Keratinocyte (primary cell): ENCODE data around the gene ELOA2. TPM values are rescaled to one million over a fixed set of nuclear protein-coding genes. Genes with fewer than 3 reads are reported as not detected.

Experiments
- DNase-seq: peaks from one replicate; pipeline ENCODE4 v3.0.0-alpha.2; 2011; ENCODE audit warnings: low read depth, missing footprints, low spot score
- FAIRE-seq: peaks from 2 replicates; lab custom pipeline; 2011; peaks lifted over from hg19 to GRCh38; lab: Jason Lieb, UNC
- H2AFZ ChIP-seq: 2 replicates; pipeline ENCODE4 v1.6.0; 2012; ENCODE audit warnings: low read length, control low read depth, inconsistent platforms; ENCODE audit not compliant: control insufficient read depth
- H3K27ac ChIP-seq: 2 replicates; pipeline ENCODE4 v1.5.1; 2011; ENCODE audit warnings: low read length; ENCODE audit not compliant: control insufficient read depth, insufficient read depth
- H3K27me3 ChIP-seq: 3 replicates; pipeline ENCODE4 v1.6.0; 2011; ENCODE audit warnings: low read length; ENCODE audit not compliant: control insufficient read depth, insufficient read depth; ENCODE audit errors: extremely low read depth
- H3K36me3 ChIP-seq, 2 experiments: 2 replicates in 1 of 2; 3 replicates in 1 of 2; pipeline ENCODE4 v1.5.1; 2011; ENCODE audit warnings: low read length in 2 of 2, mild to moderate bottlenecking in 1 of 2; ENCODE audit not compliant: control insufficient read depth in 2 of 2, insufficient read depth in 2 of 2; ENCODE audit errors: extremely low read depth in 1 of 2
- H3K4me1 ChIP-seq: 3 replicates; pipeline ENCODE4 v1.5.1; 2011; ENCODE audit warnings: low read length; ENCODE audit not compliant: control insufficient read depth, insufficient read depth; ENCODE audit errors: extremely low read depth
- H3K4me2 ChIP-seq: 3 replicates; pipeline ENCODE4 v1.6.0; 2011; ENCODE audit warnings: low read depth, low read length; ENCODE audit not compliant: control insufficient read depth, insufficient read depth; ENCODE audit errors: extremely low read depth
- H3K4me3 ChIP-seq, 3 experiments: fragments of 200-600 bp in 1 of 3; sonication (generic) in 1 of 3; 2 replicates in 2 of 3; 3 replicates in 1 of 3; pipeline ENCODE4 v1.5.1; 2011 to 2016; ENCODE audit warnings: low read length in 3 of 3, mild to moderate bottlenecking in 3 of 3, control low read depth in 2 of 3, inconsistent platforms in 1 of 3, low read depth in 1 of 3, mixed read lengths in 1 of 3, mixed run types in 1 of 3, moderate library complexity in 1 of 3; ENCODE audit not compliant: control insufficient read depth in 2 of 3, insufficient read depth in 2 of 3; ENCODE audit errors: extremely low read depth in 1 of 3
- H3K79me2 ChIP-seq: 2 replicates; pipeline ENCODE4 v1.6.0; 2012; ENCODE audit warnings: low read length; ENCODE audit not compliant: control insufficient read depth, insufficient read depth
- H3K9ac ChIP-seq: 3 replicates; pipeline ENCODE4 v1.6.0; 2011; ENCODE audit warnings: low read length; ENCODE audit not compliant: control insufficient read depth, insufficient read depth; ENCODE audit errors: extremely low read depth
- H3K9me1 ChIP-seq: 3 replicates; pipeline ENCODE4 v1.6.0; 2011; ENCODE audit warnings: low read length; ENCODE audit not compliant: control insufficient read depth, insufficient read depth; ENCODE audit errors: extremely low read depth
- H3K9me3 ChIP-seq: 2 replicates; pipeline ENCODE4 v1.5.1; 2012; ENCODE audit warnings: low read depth, low read length; ENCODE audit not compliant: control insufficient read depth
- H4K20me1 ChIP-seq: 3 replicates; pipeline ENCODE4 v1.6.0; 2011; ENCODE audit warnings: low read length; ENCODE audit not compliant: control insufficient read depth, insufficient read depth; ENCODE audit errors: extremely low read depth
- EZH2 ChIP-seq: IDR thresholded peaks from one replicate; pipeline ENCODE4 v1.6.1; 2012; ENCODE audit warnings: inconsistent platforms, mild to moderate bottlenecking, low read length, moderate library complexity
- dilution Hi-C: fragments of 300-500 bp; cut with MboI; formaldehyde crosslinking; loops from one replicate; pipeline ENCODE4 v1.7.0; 2020; ENCODE audit warnings: low sequenced_read_pairs; ENCODE audit not compliant: extremely low pct_ligation_motif_present
- polyA plus RNA-seq, 5 experiments: library from polyadenylated mRNA; depleted of rRNA in 3 of 5; stranded (reverse) in 3 of 5; stranded (forward) in 1 of 5; unstranded in 1 of 5; fragments of >200 nt; gene quantifications; 1 replicate in 1 of 5; 2 replicates in 3 of 5; 3 replicates in 1 of 5; pipeline versions ENCODE4 v1.2.1 to v1.2.3, GENCODE V29; 2011 to 2012; ENCODE audit warnings: missing spikeins in 2 of 5, low read depth in 1 of 5, low replicate concordance in 1 of 5
- TF ChIP-seq, protein P1 (sequence below), 3 experiments: IDR thresholded peaks in 1 of 3; conservative IDR thresholded peaks in 1 of 3; optimal IDR thresholded peaks in 1 of 3; 2 replicates in 2 of 3; 3 replicates in 1 of 3; pipeline versions ENCODE3 to v1.5.1; 2011; ENCODE audit warnings: low read length in 3 of 3, mild to moderate bottlenecking in 3 of 3, moderate library complexity in 2 of 3, control low read depth in 1 of 3, inconsistent platforms in 1 of 3; ENCODE audit not compliant: insufficient read depth in 2 of 3; ENCODE audit errors: extremely low read depth in 1 of 3

ELOA2 gene
- polyA plus RNA-seq, 1 donor (not counting 4 experiments of a cell fraction or from before 2014, with no cell fraction given) = not detected

DNA sequence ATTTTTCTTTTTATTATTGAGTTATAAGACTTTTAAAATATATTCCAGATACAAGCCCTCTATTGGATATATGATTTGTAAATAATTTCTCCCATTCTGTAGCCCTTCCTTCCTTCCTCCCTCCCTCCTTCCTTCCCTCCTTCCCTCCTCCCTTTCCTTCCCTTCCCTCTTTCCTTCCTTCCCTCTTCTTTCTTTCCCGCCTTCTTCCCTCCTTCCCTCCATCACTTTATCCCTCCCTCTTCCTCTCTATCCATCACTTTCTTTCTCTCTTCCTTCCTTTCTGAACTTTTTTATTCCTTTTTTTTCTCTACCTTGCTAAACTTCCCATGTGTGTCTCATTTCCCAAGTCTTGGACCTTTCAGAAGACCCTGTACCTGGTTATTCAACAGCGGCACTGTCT lies 45.5 kb upstream of the ELOA2 start:
- no peak overlapping the region for H3K9ac ChIP-seq
- dilution Hi-C loops = no loop called here
- DNase-seq = no peak

DNA sequence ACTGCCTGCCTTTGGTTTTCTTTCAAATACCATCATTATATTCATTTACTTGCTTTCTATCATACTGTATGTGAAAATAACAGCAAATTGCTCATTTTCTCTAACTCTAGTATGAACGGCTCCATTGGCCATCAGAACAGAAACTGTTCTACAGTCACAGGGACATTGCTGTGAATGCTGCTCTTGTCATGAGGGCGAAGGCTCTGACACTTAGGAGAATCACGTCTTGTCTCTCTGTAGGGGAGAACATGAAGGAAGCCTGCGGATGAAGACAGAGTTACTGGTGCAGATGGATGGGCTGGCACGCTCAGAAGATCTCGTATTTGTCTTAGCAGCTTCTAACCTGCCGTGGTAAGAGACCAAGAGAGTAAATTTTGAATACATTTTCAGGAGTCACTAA lies 41.7 kb upstream of the ELOA2 start:
- TF ChIP-seq, protein P1, sequence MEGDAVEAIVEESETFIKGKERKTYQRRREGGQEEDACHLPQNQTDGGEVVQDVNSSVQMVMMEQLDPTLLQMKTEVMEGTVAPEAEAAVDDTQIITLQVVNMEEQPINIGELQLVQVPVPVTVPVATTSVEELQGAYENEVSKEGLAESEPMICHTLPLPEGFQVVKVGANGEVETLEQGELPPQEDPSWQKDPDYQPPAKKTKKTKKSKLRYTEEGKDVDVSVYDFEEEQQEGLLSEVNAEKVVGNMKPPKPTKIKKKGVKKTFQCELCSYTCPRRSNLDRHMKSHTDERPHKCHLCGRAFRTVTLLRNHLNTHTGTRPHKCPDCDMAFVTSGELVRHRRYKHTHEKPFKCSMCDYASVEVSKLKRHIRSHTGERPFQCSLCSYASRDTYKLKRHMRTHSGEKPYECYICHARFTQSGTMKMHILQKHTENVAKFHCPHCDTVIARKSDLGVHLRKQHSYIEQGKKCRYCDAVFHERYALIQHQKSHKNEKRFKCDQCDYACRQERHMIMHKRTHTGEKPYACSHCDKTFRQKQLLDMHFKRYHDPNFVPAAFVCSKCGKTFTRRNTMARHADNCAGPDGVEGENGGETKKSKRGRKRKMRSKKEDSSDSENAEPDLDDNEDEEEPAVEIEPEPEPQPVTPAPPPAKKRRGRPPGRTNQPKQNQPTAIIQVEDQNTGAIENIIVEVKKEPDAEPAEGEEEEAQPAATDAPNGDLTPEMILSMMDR (optimal IDR thresholded peaks at IDR 0.05 in 1 of 3, IDR thresholded peaks at IDR 0.05 in 1 of 3, conservative IDR thresholded peaks at IDR 0.05 in 1 of 3; ENCODE audit: extremely low read depth in 1 of 3, insufficient read depth in 2 of 3, low read length in 3 of 3) = no peak
- no peak for TF ChIP-seq EZH2
- Histone ChIP-seq H3K9me3 (no peaks in the 10 kb centered on the region), H3K36me3 (no peaks in the 10 kb centered on the region), H3K4me3 (no peak overlapping the region), H4K20me1 (no peaks in the 10 kb centered on the region), H3K27ac (no peak overlapping the region), H3K4me2 (no peak overlapping the region), H2AFZ (no peak overlapping the region), H3K79me2 (no peaks in the 10 kb centered on the region), H3K9me1 (no peaks in the 10 kb centered on the region), H3K4me1 (peaks cover 5% of the 10 kb centered on the region), H3K9ac (no peak overlapping the region), H3K27me3 (no peaks in the 10 kb centered on the region)
- dilution Hi-C loops = no loop called here
- FAIRE-seq (no peak), DNase-seq (no peak)

More for the DNA sequence above, 45.5 kb upstream of the ELOA2 start:
- H3K4me3 ChIP-seq = no peak overlapping the region
- H3K79me2 ChIP-seq = no peaks in the 10 kb centered on the region
- H2AFZ ChIP-seq = no peak overlapping the region
- no peak for FAIRE-seq
- H3K9me1 ChIP-seq = no peaks in the 10 kb centered on the region
- no peaks in the 10 kb centered on the region for H3K36me3 ChIP-seq
- H3K27ac ChIP-seq = no peak overlapping the region
- no peaks in the 10 kb centered on the region for H3K9me3 ChIP-seq
- H3K4me1 ChIP-seq = no peaks in the 10 kb centered on the region
- TF ChIP-seq, protein P1 (optimal IDR thresholded peaks at IDR 0.05 in 1 of 3, IDR thresholded peaks at IDR 0.05 in 1 of 3, conservative IDR thresholded peaks at IDR 0.05 in 1 of 3; ENCODE audit: extremely low read depth in 1 of 3, insufficient read depth in 2 of 3, low read length in 3 of 3) = no peak
- TF ChIP-seq EZH2 = no peak
- H4K20me1 ChIP-seq = no peaks in the 10 kb centered on the region
- H3K27me3 ChIP-seq = no peaks in the 10 kb centered on the region
- no peak overlapping the region for H3K4me2 ChIP-seq
